ENCODE results near the gene SRRM2. TPM values are rescaled to one million over a fixed set of nuclear protein-coding genes. Genes with fewer than 3 reads are reported as not detected.

SRRM2 gene
- total RNA-seq, 2 donors from 2014 or later: 843 to 876 TPM

DNA sequence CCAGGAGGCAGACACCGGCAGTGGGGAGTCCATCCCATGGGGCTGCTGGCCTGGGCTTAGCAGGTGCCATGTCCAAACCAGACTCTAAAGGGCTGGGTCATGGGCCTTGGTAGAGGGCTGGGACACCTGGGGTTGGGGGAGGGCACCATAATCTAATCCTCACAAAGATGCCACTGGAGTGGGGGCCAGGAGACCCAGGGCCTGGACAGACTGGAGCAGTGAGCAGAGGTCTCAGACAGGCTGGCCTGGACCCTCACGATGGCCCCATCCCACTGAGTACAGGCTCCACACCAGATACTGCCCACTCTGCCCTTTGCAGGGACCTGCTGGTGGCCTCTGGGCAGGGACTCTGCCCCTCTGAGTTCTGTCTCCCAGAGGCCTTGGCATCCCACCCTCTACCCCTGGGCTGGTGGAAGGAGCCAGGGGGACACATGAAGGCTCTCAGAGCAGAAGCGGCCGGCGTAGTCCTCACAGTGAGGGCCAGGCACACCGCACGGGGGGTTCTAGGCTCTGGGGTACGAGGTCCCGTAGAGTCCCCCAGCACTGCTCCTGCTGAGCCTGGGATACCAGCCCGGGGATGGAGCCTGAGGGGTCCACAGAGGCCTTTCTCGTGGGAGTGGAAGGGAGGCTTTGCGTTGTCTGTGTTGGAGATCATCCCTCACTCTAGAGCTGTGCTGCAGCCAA lies 10.0 kb upstream of the SRRM2 start:
- no peaks in the 10 kb centered on the region for H3K27me3 Mint-ChIP-seq (ENCODE audit: insufficient read depth)
- H3K27me3 ChIP-seq (ENCODE audit: control insufficient read depth, insufficient read depth, low read length, poor library complexity, severe bottlenecking): no peaks in the 10 kb centered on the region
- H3K4me1 Mint-ChIP-seq: peaks cover 2% of the 10 kb centered on the region
- H3K4me1 ChIP-seq (ENCODE audit: control insufficient read depth, insufficient read depth, low read length): no peaks in the 10 kb centered on the region
- H3K9ac ChIP-seq (ENCODE audit: extremely low read depth, low read length, poor library complexity, severe bottlenecking): no peak overlapping the region
- no peak overlapping the region for H3K4me3 Mint-ChIP-seq
- no peak for DNase-seq
- H3K36me3 ChIP-seq (ENCODE audit: control insufficient read depth, insufficient read depth, low read length): no peaks in the 10 kb centered on the region
- H3K27ac ChIP-seq (ENCODE audit: low read depth, low read length): no peak overlapping the region
- H3K36me3 Mint-ChIP-seq (ENCODE audit: low read depth): no peaks in the 10 kb centered on the region
- 93 to 100% methylated on average over 5 to 12 of the region's 12 CpGs for WGBS, 2 experiments (ENCODE audit: insufficient coverage in 1 of 2, insufficient read length in 1 of 2)
- no peak overlapping the region for H3K4me3 ChIP-seq (ENCODE audit: low read length)
- no peaks in the 10 kb centered on the region for H3K9me3 ChIP-seq (ENCODE audit: control insufficient read depth, low read length)
- TF ChIP-seq, protein P1, sequence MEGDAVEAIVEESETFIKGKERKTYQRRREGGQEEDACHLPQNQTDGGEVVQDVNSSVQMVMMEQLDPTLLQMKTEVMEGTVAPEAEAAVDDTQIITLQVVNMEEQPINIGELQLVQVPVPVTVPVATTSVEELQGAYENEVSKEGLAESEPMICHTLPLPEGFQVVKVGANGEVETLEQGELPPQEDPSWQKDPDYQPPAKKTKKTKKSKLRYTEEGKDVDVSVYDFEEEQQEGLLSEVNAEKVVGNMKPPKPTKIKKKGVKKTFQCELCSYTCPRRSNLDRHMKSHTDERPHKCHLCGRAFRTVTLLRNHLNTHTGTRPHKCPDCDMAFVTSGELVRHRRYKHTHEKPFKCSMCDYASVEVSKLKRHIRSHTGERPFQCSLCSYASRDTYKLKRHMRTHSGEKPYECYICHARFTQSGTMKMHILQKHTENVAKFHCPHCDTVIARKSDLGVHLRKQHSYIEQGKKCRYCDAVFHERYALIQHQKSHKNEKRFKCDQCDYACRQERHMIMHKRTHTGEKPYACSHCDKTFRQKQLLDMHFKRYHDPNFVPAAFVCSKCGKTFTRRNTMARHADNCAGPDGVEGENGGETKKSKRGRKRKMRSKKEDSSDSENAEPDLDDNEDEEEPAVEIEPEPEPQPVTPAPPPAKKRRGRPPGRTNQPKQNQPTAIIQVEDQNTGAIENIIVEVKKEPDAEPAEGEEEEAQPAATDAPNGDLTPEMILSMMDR (conservative IDR thresholded peaks at IDR 0.05): no peak
- H3K27ac Mint-ChIP-seq: no peak overlapping the region
- no peaks in the 10 kb centered on the region for H3K9me3 Mint-ChIP-seq

DNA sequence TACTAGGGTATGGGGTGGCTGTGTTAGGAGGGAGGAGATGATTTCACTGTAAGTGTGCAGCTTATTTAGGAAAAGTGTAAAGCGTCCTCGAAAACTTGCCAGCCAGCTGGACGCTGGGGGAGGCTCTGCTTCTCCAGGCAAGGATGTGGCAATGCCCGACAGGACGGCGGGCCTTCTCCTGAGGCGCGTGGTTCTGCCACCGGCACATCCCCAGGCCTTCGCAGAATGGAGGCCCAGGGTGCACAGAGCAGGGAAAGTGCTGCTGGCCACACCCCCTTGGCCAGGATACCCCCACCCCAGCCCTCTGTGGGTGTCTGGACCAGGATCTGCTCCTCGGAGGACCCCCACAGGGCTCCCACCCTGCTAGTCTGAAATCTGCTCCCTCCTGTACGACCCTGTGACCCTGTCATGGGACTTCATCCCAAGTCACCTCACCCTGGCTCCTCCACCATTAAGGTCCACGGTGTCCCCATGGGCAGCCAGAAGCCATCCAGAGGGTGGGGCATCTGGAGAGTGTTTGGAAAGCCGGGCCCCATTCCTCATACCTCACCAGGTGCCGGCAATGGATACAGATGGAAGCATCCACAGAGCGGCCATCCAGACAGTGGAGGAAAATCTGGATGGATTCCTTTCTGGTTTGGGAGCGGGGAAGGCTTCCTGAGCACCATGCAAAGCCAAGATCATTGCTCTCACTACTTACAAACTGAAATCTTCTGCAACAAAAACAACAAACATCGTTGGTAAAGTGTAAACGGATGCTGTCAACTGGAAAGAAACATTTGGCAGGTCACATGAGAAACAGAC lies 9.2 kb upstream of the SRRM2 start:
- no peaks in the 10 kb centered on the region for H3K36me3 Mint-ChIP-seq (ENCODE audit: low read depth)
- H3K9ac ChIP-seq (ENCODE audit: extremely low read depth, low read length, poor library complexity, severe bottlenecking): no peak overlapping the region
- H3K9me3 Mint-ChIP-seq: no peaks in the 10 kb centered on the region
- no peak overlapping the region for H3K4me3 ChIP-seq (ENCODE audit: low read length)
- no peaks in the 10 kb centered on the region for H3K9me3 ChIP-seq (ENCODE audit: control insufficient read depth, low read length)
- TF ChIP-seq, protein P1 (conservative IDR thresholded peaks at IDR 0.05): no peak
- no peak overlapping the region for H3K27ac ChIP-seq (ENCODE audit: low read depth, low read length)
- no peaks in the 10 kb centered on the region for H3K36me3 ChIP-seq (ENCODE audit: control insufficient read depth, insufficient read depth, low read length)
- DNase-seq: no peak
- 92 to 94% methylated on average over 8 to 19 of the region's 19 CpGs for WGBS, 2 experiments (ENCODE audit: insufficient coverage in 1 of 2, insufficient read length in 1 of 2)
- H3K4me3 Mint-ChIP-seq: no peak overlapping the region
- no peaks in the 10 kb centered on the region for H3K4me1 ChIP-seq (ENCODE audit: control insufficient read depth, insufficient read depth, low read length)
- no peaks in the 10 kb centered on the region for H3K27me3 ChIP-seq (ENCODE audit: control insufficient read depth, insufficient read depth, low read length, poor library complexity, severe bottlenecking)
- H3K4me1 Mint-ChIP-seq: peaks cover 2% of the 10 kb centered on the region
- H3K27ac Mint-ChIP-seq: no peak overlapping the region
- no peaks in the 10 kb centered on the region for H3K27me3 Mint-ChIP-seq (ENCODE audit: insufficient read depth)

DNA sequence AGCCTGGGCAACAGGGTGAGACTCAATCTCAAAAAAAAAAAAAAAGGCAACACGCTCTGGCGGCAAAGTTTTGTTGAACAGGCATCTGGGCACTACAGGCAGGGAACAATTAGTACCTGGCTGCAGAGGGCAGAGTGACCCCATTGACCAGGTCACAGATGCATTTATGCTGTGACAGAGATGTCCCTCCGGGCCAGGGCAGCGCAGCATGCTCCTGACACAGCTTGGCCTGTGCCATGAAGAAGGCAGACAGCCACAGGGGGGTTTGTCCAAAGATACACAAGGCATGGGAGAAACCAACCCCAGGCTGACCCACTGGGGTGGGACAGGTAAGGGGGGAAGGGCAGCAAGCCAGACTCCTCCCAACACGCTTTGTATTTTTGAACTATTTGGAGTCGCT lies 7.7 kb upstream of the SRRM2 start:
- Mint-ChIP-seq H3K27ac (no peak overlapping the region), H3K4me1 (peaks cover 2% of the 10 kb centered on the region), H3K27me3 (ENCODE audit: insufficient read depth) (no peaks in the 10 kb centered on the region), H3K4me3 (no peak overlapping the region), H3K36me3 (ENCODE audit: low read depth) (peaks cover 6% of the 10 kb centered on the region), H3K9me3 (no peaks in the 10 kb centered on the region)
- no peak for DNase-seq
- Histone ChIP-seq H3K27me3 (ENCODE audit: control insufficient read depth, insufficient read depth, low read length, poor library complexity, severe bottlenecking) (no peaks in the 10 kb centered on the region), H3K9me3 (ENCODE audit: control insufficient read depth, low read length) (no peaks in the 10 kb centered on the region), H3K4me3 (ENCODE audit: low read length) (no peak overlapping the region), H3K9ac (ENCODE audit: extremely low read depth, low read length, poor library complexity, severe bottlenecking) (no peak overlapping the region), H3K4me1 (ENCODE audit: control insufficient read depth, insufficient read depth, low read length) (no peaks in the 10 kb centered on the region), H3K27ac (ENCODE audit: low read depth, low read length) (no peak overlapping the region), H3K36me3 (ENCODE audit: control insufficient read depth, insufficient read depth, low read length) (no peaks in the 10 kb centered on the region)
- WGBS, 2 experiments (ENCODE audit: insufficient coverage in 1 of 2, insufficient read length in 1 of 2): 90 to 95% methylated on average over 5 to 6 of the region's 6 CpGs
- TF ChIP-seq, protein P1 (conservative IDR thresholded peaks at IDR 0.05): no peak

All from endodermal cell (in vitro differentiated cells).